Natural killer cell (primary cell): ENCODE data around the gene ESYT2. TPM values are rescaled to one million over a fixed set of nuclear protein-coding genes. Genes with fewer than 3 reads are reported as not detected.
A peak's percentile ranks its signal among the peaks of the same experiment; 100 is the strongest.
"Not testable (repeated sequence)": the region's sequence is repeated elsewhere in the genome, so short reads cannot be mapped to it uniquely, and the experiment has no call there.

Experiments used
- ATAC-seq, 3 donors: fragments of 150-1000 bp in 2 of 3; fragments of 200-7000 bp in 1 of 3; cut with Tn5 transposase; 1 replicate in 1 of 3; 2 replicates in 2 of 3; pipeline ENCODE4 v1.10.0; 2021; ENCODE audit warnings: mild to moderate bottlenecking in 2 of 3, moderate library complexity in 2 of 3
- DNase-seq, 2 donors: peaks; one replicate each; pipeline versions ENCODE4 v3.0.0 to v3.0.0-alpha.2; 2013 to 2021; ENCODE audit warnings: mixed read lengths in 1 of 2
- H3K27ac ChIP-seq: one replicate; pipeline ENCODE4 v1.5.1; 2013; ENCODE audit warnings: mild to moderate bottlenecking, low read length
- H3K27me3 ChIP-seq: one replicate; pipeline ENCODE4 v1.6.1; 2013; ENCODE audit warnings: low read length; ENCODE audit not compliant: control insufficient read depth, insufficient read depth
- H3K36me3 ChIP-seq: one replicate; pipeline ENCODE4 v1.6.1; 2013; ENCODE audit warnings: low read length; ENCODE audit not compliant: control insufficient read depth, insufficient read depth
- H3K4me1 ChIP-seq: one replicate; pipeline ENCODE4 v1.6.1; 2013; ENCODE audit warnings: low read length; ENCODE audit not compliant: control insufficient read depth, insufficient read depth
- H3K4me3 ChIP-seq: one replicate; pipeline ENCODE4 v1.5.1; 2013; ENCODE audit warnings: low read length
- H3K9me3 ChIP-seq: one replicate; pipeline ENCODE4 v1.6.1; 2013; ENCODE audit warnings: low read length; ENCODE audit not compliant: control insufficient read depth, insufficient read depth
- H3K27ac Mint-ChIP-seq, 2 donors: one replicate each; pipeline ENCODE4 v1.8.0; 2022; ENCODE audit warnings: mild to moderate bottlenecking in 2 of 2, mixed read lengths in 2 of 2, moderate library complexity in 1 of 2
- H3K27me3 Mint-ChIP-seq, 2 donors: one replicate each; pipeline ENCODE4 v1.8.0; 2022; ENCODE audit warnings: low read depth in 2 of 2, mixed read lengths in 2 of 2
- H3K36me3 Mint-ChIP-seq: one replicate; pipeline ENCODE4 v1.8.0; 2022; ENCODE audit warnings: mixed read lengths
- H3K4me1 Mint-ChIP-seq, 2 donors: one replicate each; pipeline ENCODE4 v1.8.0; 2022; ENCODE audit warnings: mixed read lengths in 2 of 2
- H3K4me3 Mint-ChIP-seq: one replicate; pipeline ENCODE4 v1.8.0; 2022; ENCODE audit warnings: mild to moderate bottlenecking, moderate library complexity, mixed read lengths
- H3K9me3 Mint-ChIP-seq, 2 donors: one replicate each; pipeline ENCODE4 v1.8.0; 2022; ENCODE audit warnings: mixed read lengths in 2 of 2
- WGBS: methylation state at CpG from one replicate; pipeline ENCODE4 v1.1.7; 2013; ENCODE audit warnings: missing lambda C conversion rate; ENCODE audit not compliant: insufficient coverage; 5-methylcytosine and 5-hydroxymethylcytosine counted together
- intact Hi-C: fragments of 100-400 bp; cut with micrococcal nuclease; formaldehyde crosslinking; loops from one replicate; pipeline ENCODE4 v1.14.2; 2022
- total RNA-seq, 4 donors: library from RNA; stranded (reverse); fragments of 120-200 nt in 1 of 4; gene quantifications; one replicate each; pipeline versions ENCODE4 v1.2.3 to v1.2.4, GENCODE V29; 2013 to 2022
- TF ChIP-seq, protein P1 (sequence below): fragments of 200-600 bp; IDR thresholded peaks from one replicate; pipeline ENCODE4 v1.8.0; 2022; ENCODE audit warnings: antibody characterized with exemption

ESYT2 gene
- total RNA-seq, 3 donors from 2014 or later (not counting 1 experiment from before 2014, with no cell fraction given), result 137 to 163 (median 160) TPM

DNA sequence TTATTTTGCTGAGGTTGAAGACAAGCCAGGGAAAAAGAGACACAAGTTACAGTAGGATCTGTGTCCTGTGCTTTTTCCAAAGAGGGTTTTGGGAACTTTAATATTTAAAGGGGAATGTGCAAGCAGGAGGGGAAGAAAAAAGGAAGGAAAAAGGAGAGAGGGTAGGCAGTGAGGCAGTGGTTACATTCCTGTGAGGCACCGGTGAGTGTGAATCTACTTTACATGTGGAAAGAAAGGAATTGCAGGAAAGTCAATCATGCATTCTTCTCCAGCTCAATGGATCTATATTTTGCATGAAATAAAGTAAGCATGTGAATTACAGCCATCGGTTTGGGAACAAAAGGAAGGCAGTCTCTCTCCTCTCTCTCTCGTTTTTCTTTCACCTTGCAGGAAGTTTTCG lies 14.5 kb upstream of the ESYT2 start:
- H3K27me3 ChIP-seq, result no peaks in the 10 kb centered on the region
- 85% methylated on average over 4 of the region's 4 CpGs for WGBS
- TF ChIP-seq, protein P1, sequence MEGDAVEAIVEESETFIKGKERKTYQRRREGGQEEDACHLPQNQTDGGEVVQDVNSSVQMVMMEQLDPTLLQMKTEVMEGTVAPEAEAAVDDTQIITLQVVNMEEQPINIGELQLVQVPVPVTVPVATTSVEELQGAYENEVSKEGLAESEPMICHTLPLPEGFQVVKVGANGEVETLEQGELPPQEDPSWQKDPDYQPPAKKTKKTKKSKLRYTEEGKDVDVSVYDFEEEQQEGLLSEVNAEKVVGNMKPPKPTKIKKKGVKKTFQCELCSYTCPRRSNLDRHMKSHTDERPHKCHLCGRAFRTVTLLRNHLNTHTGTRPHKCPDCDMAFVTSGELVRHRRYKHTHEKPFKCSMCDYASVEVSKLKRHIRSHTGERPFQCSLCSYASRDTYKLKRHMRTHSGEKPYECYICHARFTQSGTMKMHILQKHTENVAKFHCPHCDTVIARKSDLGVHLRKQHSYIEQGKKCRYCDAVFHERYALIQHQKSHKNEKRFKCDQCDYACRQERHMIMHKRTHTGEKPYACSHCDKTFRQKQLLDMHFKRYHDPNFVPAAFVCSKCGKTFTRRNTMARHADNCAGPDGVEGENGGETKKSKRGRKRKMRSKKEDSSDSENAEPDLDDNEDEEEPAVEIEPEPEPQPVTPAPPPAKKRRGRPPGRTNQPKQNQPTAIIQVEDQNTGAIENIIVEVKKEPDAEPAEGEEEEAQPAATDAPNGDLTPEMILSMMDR, result no peak

DNA sequence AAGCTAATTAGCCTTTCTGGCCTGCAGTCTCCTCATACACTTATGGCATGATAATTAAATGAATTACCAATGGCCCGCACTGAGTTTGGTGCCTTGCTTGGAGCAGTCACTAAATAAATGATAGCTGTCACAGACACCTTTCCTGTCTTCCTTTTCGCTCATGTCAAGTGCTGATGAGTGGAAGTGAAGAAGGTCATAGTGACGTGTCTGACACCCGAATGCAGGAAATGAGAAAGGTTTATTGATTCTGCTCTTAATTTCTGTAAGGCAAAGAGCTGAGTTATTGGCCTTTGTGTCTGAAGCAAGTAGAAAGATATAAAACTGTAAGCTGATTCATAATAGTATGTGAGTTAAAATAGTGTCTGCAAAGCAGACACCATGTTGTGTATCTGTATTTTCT lies 13.2 kb upstream of the ESYT2 start:
- intact Hi-C loops, result no loop called here
- H3K27ac ChIP-seq, result peak overlapping the region; percentile 5
- Mint-ChIP-seq H3K9me3 (no peaks in the 10 kb centered on the region), H3K27ac (peak overlapping the region; percentile 53 to 74), H3K27me3 (no peaks in the 10 kb centered on the region), H3K4me3 (no peak overlapping the region), H3K36me3 (no peaks in the 10 kb centered on the region), H3K4me1 (peaks cover 15 to 24% of the 10 kb centered on the region in 2 donors)
- DNase-seq, result peak in 1 of 2 donors; percentile 37
- WGBS, result 47% methylated on average over 4 of the region's 4 CpGs
- H3K36me3 ChIP-seq, result no peaks in the 10 kb centered on the region
- H3K27me3 ChIP-seq, result no peaks in the 10 kb centered on the region
- TF ChIP-seq, protein P1, result no peak
- no peak overlapping the region for H3K4me3 ChIP-seq
- peak in 2 of 3 donors; percentile 61 to 68 for ATAC-seq
- H3K4me1 ChIP-seq, result no peaks in the 10 kb centered on the region
- no peaks in the 10 kb centered on the region for H3K9me3 ChIP-seq

More for the DNA sequence above, 14.5 kb upstream of the ESYT2 start:
- DNase-seq, result no peak
- H3K27ac Mint-ChIP-seq, result peak overlapping the region in 1 of 2 donors; percentile 28
- H3K4me3 Mint-ChIP-seq, result no peak overlapping the region
- no peaks in the 10 kb centered on the region for H3K36me3 Mint-ChIP-seq
- no peaks in the 10 kb centered on the region for H3K27me3 Mint-ChIP-seq
- no peaks in the 10 kb centered on the region for H3K9me3 Mint-ChIP-seq
- Histone ChIP-seq H3K4me1 (peaks cover 3% of the 10 kb centered on the region), H3K36me3 (no peaks in the 10 kb centered on the region), H3K9me3 (no peaks in the 10 kb centered on the region), H3K4me3 (no peak overlapping the region), H3K27ac (no peak overlapping the region)
- intact Hi-C loops, result no loop called here
- H3K4me1 Mint-ChIP-seq, result peaks cover 25 to 28% of the 10 kb centered on the region in 2 donors
- no peak for ATAC-seq

DNA sequence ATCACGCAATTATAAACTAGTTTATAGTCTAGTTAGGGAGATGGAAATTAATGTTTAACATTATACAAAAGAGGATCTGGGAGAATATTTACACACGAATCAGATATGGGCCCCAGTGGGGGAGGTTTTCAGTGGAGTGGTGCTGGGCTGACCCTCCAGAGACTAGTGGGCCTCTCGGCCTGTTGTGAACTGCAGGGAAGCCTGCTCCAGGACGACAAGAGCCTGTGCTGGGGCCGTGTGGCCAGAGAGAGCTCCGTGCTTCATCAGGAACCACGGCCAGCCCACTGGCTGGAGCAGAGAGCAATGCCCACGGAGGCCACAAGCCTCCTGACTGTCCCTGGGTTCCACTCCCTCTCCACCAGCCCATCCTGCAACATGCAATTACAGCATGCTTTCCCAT lies 11.3 kb upstream of the ESYT2 start:
- intact Hi-C loops, result no loop called here
- Histone ChIP-seq H3K27ac (no peak overlapping the region), H3K4me3 (no peak overlapping the region), H3K4me1 (no peaks in the 10 kb centered on the region), H3K27me3 (no peaks in the 10 kb centered on the region), H3K9me3 (no peaks in the 10 kb centered on the region), H3K36me3 (no peaks in the 10 kb centered on the region)
- no peaks in the 10 kb centered on the region for H3K27me3 Mint-ChIP-seq
- peaks cover 8 to 17% of the 10 kb centered on the region in 2 donors for H3K4me1 Mint-ChIP-seq
- no peak overlapping the region for H3K27ac Mint-ChIP-seq
- DNase-seq (no peak), ATAC-seq (no peak)
- H3K9me3 Mint-ChIP-seq, result no peaks in the 10 kb centered on the region
- 90% methylated on average over 7 of the region's 8 CpGs for WGBS
- H3K4me3 Mint-ChIP-seq, result no peak overlapping the region
- H3K36me3 Mint-ChIP-seq, result no peaks in the 10 kb centered on the region
- TF ChIP-seq, protein P1, result no peak

DNA sequence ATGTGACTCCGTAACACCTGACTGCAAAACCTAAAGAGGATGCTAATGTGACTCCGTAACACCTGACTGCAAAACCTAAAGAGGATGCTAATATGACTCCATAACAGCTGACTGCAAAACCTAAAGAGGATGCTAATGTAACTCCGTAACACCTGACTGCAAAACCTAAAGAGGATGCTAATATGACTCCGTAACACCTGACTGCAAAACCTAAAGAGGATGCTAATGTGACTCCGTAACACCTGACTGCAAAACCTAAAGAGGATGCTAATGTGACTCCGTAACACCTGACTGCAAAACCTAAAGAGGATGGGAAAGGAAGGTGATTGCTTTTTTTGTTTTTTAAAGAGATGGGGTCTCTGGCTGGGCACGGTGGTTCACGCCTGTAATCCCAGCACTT lies 9.9 kb upstream of the ESYT2 start:
- H3K4me1 ChIP-seq, ATAC-seq, intact Hi-C loops, H3K27me3 Mint-ChIP-seq, DNase-seq, H3K4me3 Mint-ChIP-seq, H3K27ac Mint-ChIP-seq, H3K27me3 ChIP-seq, H3K27ac ChIP-seq, H3K36me3 Mint-ChIP-seq, H3K9me3 Mint-ChIP-seq, H3K36me3 ChIP-seq, H3K4me3 ChIP-seq, H3K9me3 ChIP-seq: not testable (repeated sequence)
- H3K4me1 Mint-ChIP-seq, result peaks cover 8 to 17% of the 10 kb centered on the region in 2 donors
- 97% methylated on average over 6 of the region's 8 CpGs for WGBS
